ENCODE measurements around the gene GSTM5.
"Not testable (repeated sequence)": the region's sequence is repeated elsewhere in the genome, so short reads cannot be mapped to it uniquely, and the experiment has no call there.

GSTM5 gene

GRCh38 chr1:109711593-109712320, at the start of gene GSTM5:
Gene GSTM5 (plus strand): TSS chr1:109712251. CDS start chr1:109712313, 62 bp downstream.
- not testable (repeated sequence) for H3K4me3 ChIP-seq (ENCODE audit: low read depth, low read length); DNase-seq (ENCODE audit: low read depth)

- TF ChIP-seq CTCF (IDR thresholded peaks at IDR 0.05; ENCODE audit: low read depth, low read length, missing control alignments) = no peak
- no peak for DNase-seq (ENCODE audit: low read depth)
- H3K4me3 ChIP-seq (ENCODE audit: low read depth, low read length) = no peak overlapping the region
Observed at GRCh38 chr1:109664671-109665070, 47.4 kb upstream of the GSTM5 start.

- no peak for DNase-seq (ENCODE audit: low read depth)
- no peak for TF ChIP-seq CTCF (IDR thresholded peaks at IDR 0.05; ENCODE audit: low read depth, low read length, missing control alignments)
- H3K4me3 ChIP-seq (ENCODE audit: low read depth, low read length) = peak within 1 kb of the TSS; percentile 13
Observed at GRCh38 chr1:109667452-109668122, 44.5 kb upstream of the GSTM5 start, which contains the start of gene GSTM2. Gene GSTM2 (plus strand): TSS chr1:109668057. CDS start chr1:109668116, 59 bp downstream.

GRCh38 chr1:109668123-109668775, 43.8 kb upstream of the GSTM5 start:
- no peak for DNase-seq (ENCODE audit: low read depth)
- TF ChIP-seq CTCF (IDR thresholded peaks at IDR 0.05; ENCODE audit: low read depth, low read length, missing control alignments) = no peak
- peak overlapping the region; percentile 13 for H3K4me3 ChIP-seq (ENCODE audit: low read depth, low read length)

- H3K4me3 ChIP-seq (ENCODE audit: low read depth, low read length) = no peak overlapping the region
- no peak for TF ChIP-seq CTCF (IDR thresholded peaks at IDR 0.05; ENCODE audit: low read depth, low read length, missing control alignments)
- DNase-seq (ENCODE audit: low read depth) = no peak
Observed at GRCh38 chr1:109669246-109669948, 42.7 kb upstream of the GSTM5 start.

GRCh38 chr1:109669949-109670302, 42.1 kb upstream of the GSTM5 start:
- H3K4me3 ChIP-seq (ENCODE audit: low read depth, low read length); DNase-seq (ENCODE audit: low read depth): not testable (repeated sequence)

GRCh38 chr1:109671067-109671466, 41.0 kb upstream of the GSTM5 start:
- no peak for TF ChIP-seq CTCF (IDR thresholded peaks at IDR 0.05; ENCODE audit: low read depth, low read length, missing control alignments)
- no peak for DNase-seq (ENCODE audit: low read depth)
- no peak overlapping the region for H3K4me3 ChIP-seq (ENCODE audit: low read depth, low read length)

- H3K4me3 ChIP-seq (ENCODE audit: low read depth, low read length) = not testable (repeated sequence)
Observed at GRCh38 chr1:109673861-109674260, 38.2 kb upstream of the GSTM5 start.

GRCh38 chr1:109676683-109677381, 35.2 kb upstream of the GSTM5 start:
- not testable (repeated sequence) for H3K4me3 ChIP-seq (ENCODE audit: low read depth, low read length); DNase-seq (ENCODE audit: low read depth)

More at GRCh38 chr1:109673861-109674260, 38.2 kb upstream of the GSTM5 start:
- not testable (repeated sequence) for DNase-seq (ENCODE audit: low read depth)

Data from GM12864 (cell line).